ENCODE data around the gene RSPH9.

RSPH9 gene

GRCh38 chr6:43709654-43710303 is 64.9 kb downstream of the RSPH9 start:
- no peaks in the 10 kb centered on the region for H3K9me3 ChIP-seq (ENCODE audit: insufficient read depth, low read depth, low read length)
- no peak overlapping the region for H3K4ac ChIP-seq (ENCODE audit: low read depth, low read length)
- H2AFZ ChIP-seq (ENCODE audit: insufficient read depth, low read length, poor library complexity), result no peak overlapping the region
- no peak overlapping the region for H4K12ac ChIP-seq (ENCODE audit: low read depth, low read length)
- H3K79me2 ChIP-seq (ENCODE audit: control insufficient read depth, insufficient read depth, low read length, poor library complexity), result no peaks in the 10 kb centered on the region
- no peak overlapping the region for H2BK5ac ChIP-seq (ENCODE audit: low read depth, low read length, poor library complexity)
- H3K23ac ChIP-seq (ENCODE audit: low read length), result no peak overlapping the region
- no peak for DNase-seq
- H3K14ac ChIP-seq (ENCODE audit: low read length), result no peak overlapping the region
- no peaks in the 10 kb centered on the region for H3K4me1 ChIP-seq (ENCODE audit: control insufficient read depth in 1 of 2, insufficient read depth in 2 of 2, low read length in 2 of 2)
- H4K8ac ChIP-seq (ENCODE audit: low read depth, low read length), result no peak overlapping the region
- no peak overlapping the region for H3K9ac ChIP-seq (ENCODE audit: low read length)
- no peak overlapping the region for H2AK5ac ChIP-seq (ENCODE audit: low read length)
- H3K18ac ChIP-seq (ENCODE audit: low read length), result no peak overlapping the region
- H3K27ac ChIP-seq (ENCODE audit: low read depth, low read length), result no peak overlapping the region
- H2BK120ac ChIP-seq (ENCODE audit: insufficient read depth, low read length, poor library complexity), result no peak overlapping the region
- H2BK12ac ChIP-seq (ENCODE audit: low read length), result no peak overlapping the region
- no peaks in the 10 kb centered on the region for H3K36me3 ChIP-seq (ENCODE audit: control insufficient read depth in 1 of 2, insufficient read depth in 2 of 2, low read length in 2 of 2)
- WGBS (ENCODE audit: extremely low coverage, insufficient coverage, insufficient read length), result no CpG with 5 or more reads among the region's 7 CpGs
- H3K4me2 ChIP-seq (ENCODE audit: low read length), result no peak overlapping the region
- H3K4me3 ChIP-seq (ENCODE audit: low read depth, low read length), result no peak overlapping the region
- H4K91ac ChIP-seq (ENCODE audit: low read depth, low read length), result no peak overlapping the region
- no peaks in the 10 kb centered on the region for H3K79me1 ChIP-seq (ENCODE audit: low read length)
- H3K27me3 ChIP-seq (ENCODE audit: insufficient read depth, low read length), result no peaks in the 10 kb centered on the region

GRCh38 chr6:43710576-43710975 is 65.7 kb downstream of the RSPH9 start:
- H4K8ac ChIP-seq (ENCODE audit: low read depth, low read length), result no peak overlapping the region
- H4K12ac ChIP-seq (ENCODE audit: low read depth, low read length), result no peak overlapping the region
- no peak overlapping the region for H2BK120ac ChIP-seq (ENCODE audit: insufficient read depth, low read length, poor library complexity)
- no peak overlapping the region for H2BK5ac ChIP-seq (ENCODE audit: low read depth, low read length, poor library complexity)
- H3K36me3 ChIP-seq (ENCODE audit: control insufficient read depth in 1 of 2, insufficient read depth in 2 of 2, low read length in 2 of 2), result no peaks in the 10 kb centered on the region
- no peaks in the 10 kb centered on the region for H3K4me1 ChIP-seq (ENCODE audit: control insufficient read depth in 1 of 2, insufficient read depth in 2 of 2, low read length in 2 of 2)
- no peak for DNase-seq
- WGBS (ENCODE audit: extremely low coverage, insufficient coverage, insufficient read length), result no CpG with 5 or more reads among the region's 4 CpGs
- H3K14ac ChIP-seq (ENCODE audit: low read length), result no peak overlapping the region
- no peak overlapping the region for H2AK5ac ChIP-seq (ENCODE audit: low read length)
- no peak overlapping the region for H2AFZ ChIP-seq (ENCODE audit: insufficient read depth, low read length, poor library complexity)
- no peak overlapping the region for H2BK12ac ChIP-seq (ENCODE audit: low read length)
- H3K79me1 ChIP-seq (ENCODE audit: low read length), result no peaks in the 10 kb centered on the region
- H3K9me3 ChIP-seq (ENCODE audit: insufficient read depth, low read depth, low read length), result no peaks in the 10 kb centered on the region
- no peak overlapping the region for H3K9ac ChIP-seq (ENCODE audit: low read length)
- no peaks in the 10 kb centered on the region for H3K79me2 ChIP-seq (ENCODE audit: control insufficient read depth, insufficient read depth, low read length, poor library complexity)
- H3K4me3 ChIP-seq (ENCODE audit: low read depth, low read length), result no peak overlapping the region
- no peak overlapping the region for H3K4ac ChIP-seq (ENCODE audit: low read depth, low read length)
- no peak overlapping the region for H3K23ac ChIP-seq (ENCODE audit: low read length)
- no peak overlapping the region for H3K27ac ChIP-seq (ENCODE audit: low read depth, low read length)
- H4K91ac ChIP-seq (ENCODE audit: low read depth, low read length), result no peak overlapping the region
- no peak overlapping the region for H3K18ac ChIP-seq (ENCODE audit: low read length)
- H3K4me2 ChIP-seq (ENCODE audit: low read length), result no peak overlapping the region
- H3K27me3 ChIP-seq (ENCODE audit: insufficient read depth, low read length), result no peaks in the 10 kb centered on the region

GRCh38 chr6:43712579-43712978 is 67.7 kb downstream of the RSPH9 start:
- H3K4me2 ChIP-seq (ENCODE audit: low read length), result no peak overlapping the region
- DNase-seq, result no peak
- no peak overlapping the region for H2BK5ac ChIP-seq (ENCODE audit: low read depth, low read length, poor library complexity)
- no peak overlapping the region for H3K14ac ChIP-seq (ENCODE audit: low read length)
- no peaks in the 10 kb centered on the region for H3K27me3 ChIP-seq (ENCODE audit: insufficient read depth, low read length)
- no peak overlapping the region for H2AK5ac ChIP-seq (ENCODE audit: low read length)
- no peak overlapping the region for H3K23ac ChIP-seq (ENCODE audit: low read length)
- H4K91ac ChIP-seq (ENCODE audit: low read depth, low read length), result no peak overlapping the region
- H2BK12ac ChIP-seq (ENCODE audit: low read length), result no peak overlapping the region
- no peak overlapping the region for H3K4ac ChIP-seq (ENCODE audit: low read depth, low read length)
- no peak overlapping the region for H4K12ac ChIP-seq (ENCODE audit: low read depth, low read length)
- H3K9ac ChIP-seq (ENCODE audit: low read length), result no peak overlapping the region
- no peaks in the 10 kb centered on the region for H3K79me2 ChIP-seq (ENCODE audit: control insufficient read depth, insufficient read depth, low read length, poor library complexity)
- no peaks in the 10 kb centered on the region for H3K79me1 ChIP-seq (ENCODE audit: low read length)
- H3K4me1 ChIP-seq (ENCODE audit: control insufficient read depth in 1 of 2, insufficient read depth in 2 of 2, low read length in 2 of 2), result no peaks in the 10 kb centered on the region
- H2BK120ac ChIP-seq (ENCODE audit: insufficient read depth, low read length, poor library complexity), result no peak overlapping the region
- no CpG with 5 or more reads among the region's 6 CpGs for WGBS (ENCODE audit: extremely low coverage, insufficient coverage, insufficient read length)
- H3K4me3 ChIP-seq (ENCODE audit: low read depth, low read length), result no peak overlapping the region
- H3K36me3 ChIP-seq (ENCODE audit: control insufficient read depth in 1 of 2, insufficient read depth in 2 of 2, low read length in 2 of 2), result no peaks in the 10 kb centered on the region
- H3K27ac ChIP-seq (ENCODE audit: low read depth, low read length), result no peak overlapping the region
- no peaks in the 10 kb centered on the region for H3K9me3 ChIP-seq (ENCODE audit: insufficient read depth, low read depth, low read length)
- no peak overlapping the region for H4K8ac ChIP-seq (ENCODE audit: low read depth, low read length)
- H2AFZ ChIP-seq (ENCODE audit: insufficient read depth, low read length, poor library complexity), result no peak overlapping the region
- no peak overlapping the region for H3K18ac ChIP-seq (ENCODE audit: low read length)

GRCh38 chr6:43713643-43714310 is 68.9 kb downstream of the RSPH9 start:
- Histone ChIP-seq H4K8ac (ENCODE audit: low read depth, low read length) (no peak overlapping the region), H4K91ac (ENCODE audit: low read depth, low read length) (no peak overlapping the region), H2BK5ac (ENCODE audit: low read depth, low read length, poor library complexity) (no peak overlapping the region), H2BK120ac (ENCODE audit: insufficient read depth, low read length, poor library complexity) (no peak overlapping the region), H3K9me3 (ENCODE audit: insufficient read depth, low read depth, low read length) (no peaks in the 10 kb centered on the region), H3K79me1 (ENCODE audit: low read length) (no peaks in the 10 kb centered on the region), H3K4me2 (ENCODE audit: low read length) (no peak overlapping the region), H3K36me3 (ENCODE audit: control insufficient read depth in 1 of 2, insufficient read depth in 2 of 2, low read length in 2 of 2) (no peaks in the 10 kb centered on the region), H3K23ac (ENCODE audit: low read length) (no peak overlapping the region), H2AK5ac (ENCODE audit: low read length) (no peak overlapping the region), H3K14ac (ENCODE audit: low read length) (no peak overlapping the region), H3K9ac (ENCODE audit: low read length) (no peak overlapping the region), H3K79me2 (ENCODE audit: control insufficient read depth, insufficient read depth, low read length, poor library complexity) (no peaks in the 10 kb centered on the region), H3K4me3 (ENCODE audit: low read depth, low read length) (no peak overlapping the region), H2AFZ (ENCODE audit: insufficient read depth, low read length, poor library complexity) (no peak overlapping the region), H2BK12ac (ENCODE audit: low read length) (no peak overlapping the region), H3K4me1 (ENCODE audit: control insufficient read depth in 1 of 2, insufficient read depth in 2 of 2, low read length in 2 of 2) (no peaks in the 10 kb centered on the region), H3K27ac (ENCODE audit: low read depth, low read length) (no peak overlapping the region), H3K18ac (ENCODE audit: low read length) (no peak overlapping the region), H4K12ac (ENCODE audit: low read depth, low read length) (no peak overlapping the region), H3K4ac (ENCODE audit: low read depth, low read length) (no peak overlapping the region), H3K27me3 (ENCODE audit: insufficient read depth, low read length) (no peaks in the 10 kb centered on the region)
- no CpG with 5 or more reads among the region's 13 CpGs for WGBS (ENCODE audit: extremely low coverage, insufficient coverage, insufficient read length)
- DNase-seq, result no peak

Data from trophoblast cell (in vitro differentiated cells and primary cell).